C4-2B (cell line): Measurements from ENCODE around the gene KAZN.

Experiments
- ZFX ChIP-seq: fragments of 450-650 bp; IDR thresholded peaks from 2 replicates; pipeline ENCODE4 v1.6.1; 2017
- TF ChIP-seq, protein P1 (sequence below): fragments of 450-650 bp; conservative IDR thresholded peaks from 2 replicates; pipeline ENCODE4 v1.5.1; 2017; ENCODE audit warnings: mild to moderate bottlenecking

DNA sequence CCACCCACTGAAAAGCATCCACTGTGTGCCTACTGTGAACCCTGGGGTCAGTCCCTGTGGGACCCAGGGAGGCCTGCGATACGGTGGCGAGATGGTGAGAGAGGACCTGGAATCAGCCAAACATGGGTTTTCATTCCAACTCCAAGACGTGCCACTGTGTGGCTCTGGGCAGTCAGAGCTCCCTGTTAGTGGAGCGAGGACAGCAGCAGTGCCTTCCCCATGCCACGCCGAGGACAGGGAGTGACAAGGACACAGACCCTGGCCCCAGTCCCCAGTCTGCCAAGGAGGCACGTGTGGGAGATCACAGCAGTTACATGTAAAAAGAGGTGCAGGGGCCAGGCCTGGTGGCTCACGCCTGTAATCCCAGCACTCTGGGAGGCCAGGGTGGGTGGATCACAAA lies 504.2 kb downstream of the KAZN start:
- TF ChIP-seq, protein P1, sequence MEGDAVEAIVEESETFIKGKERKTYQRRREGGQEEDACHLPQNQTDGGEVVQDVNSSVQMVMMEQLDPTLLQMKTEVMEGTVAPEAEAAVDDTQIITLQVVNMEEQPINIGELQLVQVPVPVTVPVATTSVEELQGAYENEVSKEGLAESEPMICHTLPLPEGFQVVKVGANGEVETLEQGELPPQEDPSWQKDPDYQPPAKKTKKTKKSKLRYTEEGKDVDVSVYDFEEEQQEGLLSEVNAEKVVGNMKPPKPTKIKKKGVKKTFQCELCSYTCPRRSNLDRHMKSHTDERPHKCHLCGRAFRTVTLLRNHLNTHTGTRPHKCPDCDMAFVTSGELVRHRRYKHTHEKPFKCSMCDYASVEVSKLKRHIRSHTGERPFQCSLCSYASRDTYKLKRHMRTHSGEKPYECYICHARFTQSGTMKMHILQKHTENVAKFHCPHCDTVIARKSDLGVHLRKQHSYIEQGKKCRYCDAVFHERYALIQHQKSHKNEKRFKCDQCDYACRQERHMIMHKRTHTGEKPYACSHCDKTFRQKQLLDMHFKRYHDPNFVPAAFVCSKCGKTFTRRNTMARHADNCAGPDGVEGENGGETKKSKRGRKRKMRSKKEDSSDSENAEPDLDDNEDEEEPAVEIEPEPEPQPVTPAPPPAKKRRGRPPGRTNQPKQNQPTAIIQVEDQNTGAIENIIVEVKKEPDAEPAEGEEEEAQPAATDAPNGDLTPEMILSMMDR = no peak
- TF ChIP-seq ZFX = no peak
